ENCODE results near the gene KIAA0930.
"Not testable (repeated sequence)": the region's sequence is repeated elsewhere in the genome, so short reads cannot be mapped to it uniquely, and the experiment has no call there.

The KIAA0930 gene

DNA sequence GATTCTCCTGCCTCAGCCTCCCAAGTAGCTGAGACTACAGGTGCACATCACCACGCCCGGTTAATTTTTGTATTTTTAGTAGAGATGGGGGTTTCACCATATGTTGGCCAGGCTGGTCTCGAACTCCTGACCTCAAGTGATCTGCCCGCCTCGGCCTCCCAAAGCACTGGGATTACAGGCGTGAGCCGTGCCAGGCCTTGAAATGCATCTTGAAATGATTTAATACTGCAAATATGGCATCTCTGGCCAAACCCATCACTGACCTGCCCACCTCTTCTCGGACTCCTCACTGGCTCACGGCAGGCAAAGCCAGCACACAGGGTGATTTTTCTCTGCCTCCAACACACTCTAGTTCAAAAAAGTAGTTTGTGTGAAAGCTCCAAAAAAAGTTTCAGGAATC is 48.9 kb downstream of the KIAA0930 start:
- ChIA-PET POLR2A (interaction anchor here (0.6 kb wide), 1 partner anchor 492 kb away, joined by 3 read pairs; no protein-coding TSS in a partner anchor), CTCF (interaction anchor here (0.7 to 1.4 kb wide), 2 partner anchors 17 to 22 kb away, joined by 3 read pairs; no protein-coding TSS in a partner anchor)
- peaks cover 2 to 40% (median 21%) of the 10 kb centered on the region in 4 experiments for H3K36me3 ChIP-seq (ENCODE audit: control insufficient read depth in 4 of 4, insufficient read depth in 4 of 4, low read length in 3 of 4)
- H3K9me3 ChIP-seq (ENCODE audit: control extremely low read depth in 1 of 5, control insufficient read depth in 4 of 5, insufficient read depth in 2 of 5, low read depth in 1 of 5, low read length in 4 of 5); H3K4me1 ChIP-seq (ENCODE audit: control extremely low read depth in 1 of 4, control insufficient read depth in 4 of 4, insufficient read depth in 4 of 4, low read length in 3 of 4); H3K27me3 ChIP-seq (replicated peaks in 2 of 5; ENCODE audit: control insufficient read depth in 4 of 5, insufficient read depth in 5 of 5, low read length in 4 of 5); DNase-seq; H3K27ac ChIP-seq (ENCODE audit: insufficient read depth in 1 of 2, low read depth in 1 of 2, low read length in 2 of 2, poor library complexity in 1 of 2, severe bottlenecking in 2 of 2); H3K4me3 ChIP-seq (ENCODE audit: control insufficient read depth in 1 of 7, extremely low read depth in 1 of 7, insufficient read depth in 4 of 7, low read depth in 2 of 7, low read length in 6 of 7): not testable (repeated sequence)
- 94% methylated on average over 7 of the region's 9 CpGs for WGBS (ENCODE audit: insufficient coverage)

DNA sequence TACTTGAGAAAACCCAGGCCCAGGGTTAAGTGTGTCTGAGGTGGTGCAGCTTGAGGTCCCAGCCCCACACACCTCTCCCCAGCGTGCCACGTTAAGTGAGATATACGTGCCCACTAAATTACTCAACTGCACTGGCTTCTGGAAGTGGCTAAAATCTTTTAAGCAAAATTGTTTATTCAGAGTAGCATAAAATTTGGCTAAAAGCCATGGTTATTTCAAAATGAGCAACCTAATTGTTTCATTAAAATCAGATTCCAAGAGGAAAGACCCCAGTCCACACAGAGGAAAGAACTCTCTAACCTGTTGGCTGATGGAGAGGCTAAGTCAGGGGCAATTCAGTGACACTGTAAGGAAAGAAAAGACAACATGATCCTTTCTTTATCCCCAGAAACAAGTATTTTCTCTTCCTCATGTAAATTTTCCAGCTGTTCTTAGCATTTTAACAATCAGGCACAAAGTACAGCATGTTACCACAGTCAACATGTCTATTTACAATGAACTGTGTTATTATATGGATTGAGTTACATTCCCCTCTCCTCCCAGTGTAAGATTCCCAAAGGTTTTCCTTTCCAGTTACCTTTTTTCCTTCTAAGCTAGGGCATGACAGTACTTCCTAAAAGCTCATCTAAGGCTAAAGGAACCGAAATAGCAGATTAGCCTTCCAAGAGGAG is 50.4 kb downstream of the KIAA0930 start:
- H3K9me3 ChIP-seq (ENCODE audit: control extremely low read depth in 1 of 5, control insufficient read depth in 4 of 5, insufficient read depth in 2 of 5, low read depth in 1 of 5, low read length in 4 of 5): no peaks in the 10 kb centered on the region
- H3K27me3 ChIP-seq (replicated peaks in 2 of 5; ENCODE audit: control insufficient read depth in 4 of 5, insufficient read depth in 5 of 5, low read length in 4 of 5): no peaks in the 10 kb centered on the region
- DNase-seq: no peak
- ChIA-PET POLR2A (no interaction called here), CTCF (interaction anchor here (1.4 kb wide), 1 partner anchor 21 kb away, joined by 3 read pairs; no protein-coding TSS in a partner anchor)
- H3K27ac ChIP-seq (ENCODE audit: insufficient read depth in 1 of 2, low read depth in 1 of 2, low read length in 2 of 2, poor library complexity in 1 of 2, severe bottlenecking in 2 of 2): no peak overlapping the region
- H3K4me3 ChIP-seq (ENCODE audit: control insufficient read depth in 1 of 7, extremely low read depth in 1 of 7, insufficient read depth in 4 of 7, low read depth in 2 of 7, low read length in 6 of 7): no peak overlapping the region
- no peaks in the 10 kb centered on the region for H3K4me1 ChIP-seq (ENCODE audit: control extremely low read depth in 1 of 4, control insufficient read depth in 4 of 4, insufficient read depth in 4 of 4, low read length in 3 of 4)
- peaks cover 0 to 36% (median 22%) of the 10 kb centered on the region in 4 experiments for H3K36me3 ChIP-seq (ENCODE audit: control insufficient read depth in 4 of 4, insufficient read depth in 4 of 4, low read length in 3 of 4)
- 96% methylated on average over 3 of the region's 4 CpGs for WGBS (ENCODE audit: insufficient coverage)

DNA sequence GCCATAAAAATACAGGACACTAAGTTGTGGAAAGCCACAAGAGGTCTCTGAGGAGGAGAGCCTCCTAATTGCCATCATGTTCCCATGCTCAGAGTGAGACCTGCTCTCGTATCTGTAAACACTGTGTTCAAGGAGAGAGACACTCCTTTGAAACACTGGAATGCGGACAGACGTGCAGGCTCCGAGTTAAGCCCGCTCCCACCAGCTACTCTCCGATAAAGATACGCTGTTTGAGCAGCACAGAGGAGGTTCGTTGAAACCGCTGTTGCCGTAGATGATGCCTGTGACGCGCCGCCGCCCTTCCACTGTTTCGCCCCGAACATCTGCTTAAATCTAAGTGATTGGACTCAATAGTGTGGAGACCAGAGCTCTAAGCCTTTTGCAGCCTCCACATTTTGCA is 51.9 kb downstream of the KIAA0930 start:
- Histone ChIP-seq H3K27ac (ENCODE audit: insufficient read depth in 1 of 2, low read depth in 1 of 2, low read length in 2 of 2, poor library complexity in 1 of 2, severe bottlenecking in 2 of 2) (no peak overlapping the region), H3K9me3 (ENCODE audit: control extremely low read depth in 1 of 5, control insufficient read depth in 4 of 5, insufficient read depth in 2 of 5, low read depth in 1 of 5, low read length in 4 of 5) (no peaks in the 10 kb centered on the region), H3K36me3 (ENCODE audit: control insufficient read depth in 4 of 4, insufficient read depth in 4 of 4, low read length in 3 of 4) (peaks cover 2 to 41% (median 28%) of the 10 kb centered on the region in 4 experiments), H3K4me3 (ENCODE audit: control insufficient read depth in 1 of 7, extremely low read depth in 1 of 7, insufficient read depth in 4 of 7, low read depth in 2 of 7, low read length in 6 of 7) (no peak overlapping the region), H3K27me3 (replicated peaks in 2 of 5; ENCODE audit: control insufficient read depth in 4 of 5, insufficient read depth in 5 of 5, low read length in 4 of 5) (no peaks in the 10 kb centered on the region), H3K4me1 (ENCODE audit: control extremely low read depth in 1 of 4, control insufficient read depth in 4 of 4, insufficient read depth in 4 of 4, low read length in 3 of 4) (no peaks in the 10 kb centered on the region)
- no peak for DNase-seq
- 96% methylated on average over 16 of the region's 16 CpGs for WGBS (ENCODE audit: insufficient coverage)
- ChIA-PET CTCF (no interaction called here), POLR2A (interaction anchor here (0.6 kb wide), 1 partner anchor 414 kb away, joined by 3 read pairs; no protein-coding TSS in a partner anchor)

DNA sequence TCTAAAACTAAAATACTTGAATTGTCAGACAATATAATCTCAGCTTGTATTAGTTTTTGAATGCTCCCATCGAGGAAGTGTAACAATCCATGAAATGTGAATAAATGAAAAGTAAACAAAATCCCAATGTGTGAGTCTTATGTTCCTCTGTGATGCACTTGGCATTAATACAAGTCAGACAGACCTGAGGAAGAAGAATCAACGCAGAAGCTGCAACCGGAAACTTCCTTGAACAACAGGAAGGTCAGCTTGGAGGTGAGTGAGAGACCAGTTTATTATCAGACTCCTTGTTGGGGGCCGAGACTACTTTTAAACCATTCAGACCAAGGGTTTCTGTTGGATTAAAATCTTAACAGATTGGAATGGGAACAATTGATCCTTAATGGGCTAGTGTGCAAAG is 52.8 kb downstream of the KIAA0930 start:
- Histone ChIP-seq H3K36me3 (ENCODE audit: control insufficient read depth in 4 of 4, insufficient read depth in 4 of 4, low read length in 3 of 4) (peaks cover 2 to 43% (median 36%) of the 10 kb centered on the region in 4 experiments), H3K4me3 (ENCODE audit: control insufficient read depth in 1 of 7, extremely low read depth in 1 of 7, insufficient read depth in 4 of 7, low read depth in 2 of 7, low read length in 6 of 7) (no peak overlapping the region), H3K4me1 (ENCODE audit: control extremely low read depth in 1 of 4, control insufficient read depth in 4 of 4, insufficient read depth in 4 of 4, low read length in 3 of 4) (no peaks in the 10 kb centered on the region), H3K27me3 (replicated peaks in 2 of 5; ENCODE audit: control insufficient read depth in 4 of 5, insufficient read depth in 5 of 5, low read length in 4 of 5) (no peaks in the 10 kb centered on the region), H3K27ac (ENCODE audit: insufficient read depth in 1 of 2, low read depth in 1 of 2, low read length in 2 of 2, poor library complexity in 1 of 2, severe bottlenecking in 2 of 2) (no peak overlapping the region), H3K9me3 (ENCODE audit: control extremely low read depth in 1 of 5, control insufficient read depth in 4 of 5, insufficient read depth in 2 of 5, low read depth in 1 of 5, low read length in 4 of 5) (no peaks in the 10 kb centered on the region)
- WGBS (ENCODE audit: insufficient coverage): 90% methylated on average over 4 of the region's 4 CpGs
- CTCF ChIA-PET: no interaction called here
- no peak for DNase-seq
- POLR2A ChIA-PET: no interaction called here

DNA sequence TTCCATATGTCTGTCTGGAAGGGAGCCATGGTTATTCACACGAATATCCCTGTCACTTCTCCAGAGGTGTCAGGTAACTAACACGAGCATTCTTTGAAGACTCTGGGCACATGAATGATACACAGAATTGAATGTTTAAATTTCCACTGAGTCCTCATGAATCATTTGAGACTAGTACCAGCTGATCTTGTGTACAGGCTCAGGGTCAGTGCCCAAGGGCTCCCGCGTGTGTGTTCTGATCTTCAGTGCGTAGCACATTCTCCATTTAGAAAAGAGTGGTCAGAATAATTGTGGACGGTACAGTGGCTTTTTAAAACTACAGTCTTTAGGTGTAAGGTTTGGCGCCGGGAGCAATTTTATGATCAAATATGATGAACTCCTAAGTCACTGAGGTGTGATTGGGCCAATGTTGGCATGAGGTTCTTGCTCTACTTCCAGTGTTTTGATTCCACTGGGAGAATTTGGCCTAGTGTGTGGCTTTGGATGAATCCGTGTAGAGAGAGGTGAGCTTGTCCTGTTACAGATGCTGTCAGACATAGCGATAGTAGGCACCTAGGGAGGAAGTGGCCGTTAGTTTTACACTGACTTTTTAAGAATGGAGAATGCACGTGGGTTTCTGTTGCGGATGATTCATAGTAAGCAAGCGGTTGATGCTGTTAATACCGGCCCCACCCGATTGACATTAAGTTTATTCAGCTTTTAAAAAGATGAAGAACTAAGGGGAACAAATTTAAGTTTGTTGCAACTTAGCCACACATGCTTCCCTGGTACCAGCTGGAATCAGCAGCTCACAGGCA is 54.8 kb downstream of the KIAA0930 start:
- POLR2A ChIA-PET: no interaction called here
- Histone ChIP-seq H3K27ac (ENCODE audit: insufficient read depth in 1 of 2, low read depth in 1 of 2, low read length in 2 of 2, poor library complexity in 1 of 2, severe bottlenecking in 2 of 2) (no peak overlapping the region), H3K36me3 (ENCODE audit: control insufficient read depth in 4 of 4, insufficient read depth in 4 of 4, low read length in 3 of 4) (peaks cover 7 to 56% (median 44%) of the 10 kb centered on the region in 4 experiments), H3K27me3 (replicated peaks in 2 of 5; ENCODE audit: control insufficient read depth in 4 of 5, insufficient read depth in 5 of 5, low read length in 4 of 5) (no peaks in the 10 kb centered on the region), H3K4me1 (ENCODE audit: control extremely low read depth in 1 of 4, control insufficient read depth in 4 of 4, insufficient read depth in 4 of 4, low read length in 3 of 4) (no peaks in the 10 kb centered on the region), H3K9me3 (ENCODE audit: control extremely low read depth in 1 of 5, control insufficient read depth in 4 of 5, insufficient read depth in 2 of 5, low read depth in 1 of 5, low read length in 4 of 5) (no peaks in the 10 kb centered on the region), H3K4me3 (ENCODE audit: control insufficient read depth in 1 of 7, extremely low read depth in 1 of 7, insufficient read depth in 4 of 7, low read depth in 2 of 7, low read length in 6 of 7) (no peak overlapping the region)
- CTCF ChIA-PET: interaction anchor here (1.3 kb wide), 1 partner anchor 9 kb away, joined by 3 read pairs; no protein-coding TSS in a partner anchor
- WGBS (ENCODE audit: insufficient coverage): 94% methylated on average over 15 of the region's 16 CpGs
- DNase-seq: no peak

DNA sequence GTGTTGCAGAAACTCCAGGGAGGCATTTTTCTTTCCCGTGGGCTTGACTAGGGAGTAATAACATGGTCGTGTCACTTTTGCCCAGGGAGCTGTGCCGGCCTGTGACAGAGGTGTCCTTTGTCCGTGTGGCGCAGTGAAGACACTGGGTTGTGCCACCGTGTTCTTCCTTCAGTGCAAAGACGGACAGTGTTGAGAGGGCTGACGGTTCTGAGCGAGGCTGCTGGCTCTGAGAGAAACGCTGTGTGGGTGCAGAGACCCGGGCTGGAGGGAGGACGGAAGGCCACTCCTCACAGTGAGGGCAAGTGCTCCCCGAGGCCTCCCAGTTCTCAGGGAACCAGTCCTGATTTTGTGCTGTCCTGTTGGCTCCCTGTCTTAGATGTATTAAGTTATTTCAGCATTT is 56.7 kb downstream of the KIAA0930 start:
- no peak overlapping the region for H3K27ac ChIP-seq (ENCODE audit: insufficient read depth in 1 of 2, low read depth in 1 of 2, low read length in 2 of 2, poor library complexity in 1 of 2, severe bottlenecking in 2 of 2)
- H3K36me3 ChIP-seq (ENCODE audit: control insufficient read depth in 4 of 4, insufficient read depth in 4 of 4, low read length in 3 of 4): peaks cover 7 to 71% (median 56%) of the 10 kb centered on the region in 4 experiments
- WGBS (ENCODE audit: insufficient coverage): 98% methylated on average over 7 of the region's 13 CpGs
- no peaks in the 10 kb centered on the region for H3K9me3 ChIP-seq (ENCODE audit: control extremely low read depth in 1 of 5, control insufficient read depth in 4 of 5, insufficient read depth in 2 of 5, low read depth in 1 of 5, low read length in 4 of 5)
- DNase-seq: no peak
- no peaks in the 10 kb centered on the region for H3K27me3 ChIP-seq (replicated peaks in 2 of 5; ENCODE audit: control insufficient read depth in 4 of 5, insufficient read depth in 5 of 5, low read length in 4 of 5)
- no peak overlapping the region for H3K4me3 ChIP-seq (ENCODE audit: control insufficient read depth in 1 of 7, extremely low read depth in 1 of 7, insufficient read depth in 4 of 7, low read depth in 2 of 7, low read length in 6 of 7)
- ChIA-PET POLR2A (no interaction called here), CTCF (no interaction called here)
- H3K4me1 ChIP-seq (ENCODE audit: control extremely low read depth in 1 of 4, control insufficient read depth in 4 of 4, insufficient read depth in 4 of 4, low read length in 3 of 4): no peaks in the 10 kb centered on the region

DNA sequence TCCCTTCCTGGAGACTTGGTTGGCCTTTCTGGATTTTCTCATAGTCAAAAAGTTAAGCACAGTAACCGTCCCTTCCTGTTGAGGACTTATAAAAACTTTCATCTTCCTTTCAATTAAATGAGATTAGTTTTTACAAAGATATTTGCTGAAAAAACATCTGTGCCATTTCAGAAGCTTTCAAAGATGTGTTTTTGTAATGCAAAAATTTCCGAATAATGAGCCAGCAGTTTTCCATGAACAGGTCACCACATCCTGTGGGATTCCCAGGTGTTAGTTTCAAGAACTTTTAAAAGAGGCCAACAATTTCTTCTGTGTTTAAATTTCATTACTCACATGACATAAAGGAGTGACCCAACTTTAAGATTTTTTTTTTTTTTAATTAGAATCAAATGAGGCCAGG is 58.9 kb downstream of the KIAA0930 start:
- Histone ChIP-seq H3K9me3 (ENCODE audit: control extremely low read depth in 1 of 5, control insufficient read depth in 4 of 5, insufficient read depth in 2 of 5, low read depth in 1 of 5, low read length in 4 of 5) (no peaks in the 10 kb centered on the region), H3K36me3 (ENCODE audit: control insufficient read depth in 4 of 4, insufficient read depth in 4 of 4, low read length in 3 of 4) (peaks cover 11 to 76% (median 64%) of the 10 kb centered on the region in 4 experiments), H3K27ac (ENCODE audit: insufficient read depth in 1 of 2, low read depth in 1 of 2, low read length in 2 of 2, poor library complexity in 1 of 2, severe bottlenecking in 2 of 2) (no peak overlapping the region), H3K27me3 (replicated peaks in 2 of 5; ENCODE audit: control insufficient read depth in 4 of 5, insufficient read depth in 5 of 5, low read length in 4 of 5) (no peaks in the 10 kb centered on the region), H3K4me1 (ENCODE audit: control extremely low read depth in 1 of 4, control insufficient read depth in 4 of 4, insufficient read depth in 4 of 4, low read length in 3 of 4) (no peaks in the 10 kb centered on the region), H3K4me3 (ENCODE audit: control insufficient read depth in 1 of 7, extremely low read depth in 1 of 7, insufficient read depth in 4 of 7, low read depth in 2 of 7, low read length in 6 of 7) (no peak overlapping the region)
- ChIA-PET POLR2A (no interaction called here), CTCF (no interaction called here)
- DNase-seq: no peak
- WGBS (ENCODE audit: insufficient coverage): 78% methylated on average over 1 of the region's 2 CpGs

Data from common myeloid progenitor, CD34-positive (primary cell).